Natural killer cell (primary cell): ENCODE results near the gene CAMK2D. TPM values are rescaled to one million over a fixed set of nuclear protein-coding genes. Genes with fewer than 3 reads are reported as not detected.

ENCODE experiments used
- ATAC-seq, 3 donors: fragments of 150-1000 bp in 2 of 3; fragments of 200-7000 bp in 1 of 3; cut with Tn5 transposase; 1 replicate in 1 of 3; 2 replicates in 2 of 3; pipeline ENCODE4 v1.10.0; 2021; ENCODE audit warnings: mild to moderate bottlenecking in 2 of 3, moderate library complexity in 2 of 3
- DNase-seq, 2 donors: peaks; one replicate each; pipeline versions ENCODE4 v3.0.0 to v3.0.0-alpha.2; 2013 to 2021; ENCODE audit warnings: mixed read lengths in 1 of 2
- H3K27ac ChIP-seq: one replicate; pipeline ENCODE4 v1.5.1; 2013; ENCODE audit warnings: mild to moderate bottlenecking, low read length
- H3K27me3 ChIP-seq: one replicate; pipeline ENCODE4 v1.6.1; 2013; ENCODE audit warnings: low read length; ENCODE audit not compliant: control insufficient read depth, insufficient read depth
- H3K36me3 ChIP-seq: one replicate; pipeline ENCODE4 v1.6.1; 2013; ENCODE audit warnings: low read length; ENCODE audit not compliant: control insufficient read depth, insufficient read depth
- H3K4me1 ChIP-seq: one replicate; pipeline ENCODE4 v1.6.1; 2013; ENCODE audit warnings: low read length; ENCODE audit not compliant: control insufficient read depth, insufficient read depth
- H3K4me3 ChIP-seq: one replicate; pipeline ENCODE4 v1.5.1; 2013; ENCODE audit warnings: low read length
- H3K9me3 ChIP-seq: one replicate; pipeline ENCODE4 v1.6.1; 2013; ENCODE audit warnings: low read length; ENCODE audit not compliant: control insufficient read depth, insufficient read depth
- H3K27ac Mint-ChIP-seq, 2 donors: one replicate each; pipeline ENCODE4 v1.8.0; 2022; ENCODE audit warnings: mild to moderate bottlenecking in 2 of 2, mixed read lengths in 2 of 2, moderate library complexity in 1 of 2
- H3K27me3 Mint-ChIP-seq, 2 donors: one replicate each; pipeline ENCODE4 v1.8.0; 2022; ENCODE audit warnings: low read depth in 2 of 2, mixed read lengths in 2 of 2
- H3K36me3 Mint-ChIP-seq: one replicate; pipeline ENCODE4 v1.8.0; 2022; ENCODE audit warnings: mixed read lengths
- H3K4me1 Mint-ChIP-seq, 2 donors: one replicate each; pipeline ENCODE4 v1.8.0; 2022; ENCODE audit warnings: mixed read lengths in 2 of 2
- H3K4me3 Mint-ChIP-seq: one replicate; pipeline ENCODE4 v1.8.0; 2022; ENCODE audit warnings: mild to moderate bottlenecking, moderate library complexity, mixed read lengths
- H3K9me3 Mint-ChIP-seq, 2 donors: one replicate each; pipeline ENCODE4 v1.8.0; 2022; ENCODE audit warnings: mixed read lengths in 2 of 2
- WGBS: methylation state at CpG from one replicate; pipeline ENCODE4 v1.1.7; 2013; ENCODE audit warnings: missing lambda C conversion rate; ENCODE audit not compliant: insufficient coverage; 5-methylcytosine and 5-hydroxymethylcytosine counted together
- intact Hi-C: fragments of 100-400 bp; cut with micrococcal nuclease; formaldehyde crosslinking; loops from one replicate; pipeline ENCODE4 v1.14.2; 2022
- total RNA-seq, 4 donors: library from RNA; stranded (reverse); fragments of 120-200 nt in 1 of 4; gene quantifications; one replicate each; pipeline versions ENCODE4 v1.2.3 to v1.2.4, GENCODE V29; 2013 to 2022
- TF ChIP-seq, protein P1 (sequence below): fragments of 200-600 bp; IDR thresholded peaks from one replicate; pipeline ENCODE4 v1.8.0; 2022; ENCODE audit warnings: antibody characterized with exemption

The CAMK2D gene
- total RNA-seq, 3 donors from 2014 or later (not counting 1 experiment from before 2014, with no cell fraction given) = 31.6 to 40.1 (median 34.5) TPM

DNA sequence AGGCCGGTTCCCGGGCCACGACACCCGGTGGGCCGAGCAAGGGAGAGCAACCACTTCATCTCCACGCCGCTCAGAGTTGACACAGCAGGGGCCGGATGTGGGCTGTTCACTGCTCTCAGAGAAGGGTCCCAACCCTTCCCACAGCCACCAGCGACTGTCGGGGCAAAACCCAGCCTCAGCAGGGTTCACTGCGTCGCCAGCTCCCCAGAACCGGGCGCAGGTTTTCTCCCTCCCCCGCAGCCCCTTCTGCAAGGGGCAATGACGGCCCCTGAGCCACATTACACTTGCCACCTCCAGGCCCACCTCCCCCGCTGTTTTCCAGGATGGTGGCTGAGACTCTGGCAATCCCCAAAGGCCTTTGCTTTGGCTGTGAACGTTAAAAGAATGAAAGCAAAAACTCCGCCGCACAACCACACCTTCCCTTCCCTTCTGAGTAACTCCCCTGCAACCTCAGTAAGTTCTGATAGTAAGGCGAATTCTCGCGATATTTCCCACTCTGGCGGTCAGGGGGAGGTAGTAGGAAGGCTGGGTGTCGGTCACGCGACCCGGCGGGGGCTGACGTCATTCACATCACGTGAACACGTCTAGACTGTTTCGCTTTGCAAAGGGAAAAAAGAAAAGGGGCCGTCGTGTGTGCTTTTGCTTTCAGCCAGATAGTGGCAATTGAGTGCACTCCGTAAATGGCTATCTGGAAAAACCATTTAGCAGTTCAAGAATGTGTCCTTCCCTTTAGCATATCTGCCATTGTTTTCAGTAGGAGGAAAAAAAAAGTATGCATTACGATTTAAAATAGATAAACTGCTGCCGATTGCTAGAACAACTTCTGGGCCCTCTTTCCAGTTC lies 869 bp upstream of the CAMK2D start:
- DNase-seq (peak; percentile 98 to 100), ATAC-seq (peak; percentile 69 to 83 (median 75))
- intact Hi-C loops = loop anchor here (1.0 to 5.0 kb wide), 6 partner anchors 70 to 245 kb away; no protein-coding TSS in a partner anchor
- under 1% methylated on average over 36 of the region's 38 CpGs for WGBS
- peaks cover 39 to 41% of the 10 kb centered on the region in 2 donors for H3K4me1 Mint-ChIP-seq
- H3K36me3 ChIP-seq = peaks cover 6% of the 10 kb centered on the region
- peak overlapping the region; percentile 76 for H3K4me3 ChIP-seq
- H3K4me3 Mint-ChIP-seq = peak overlapping the region; percentile 95
- no peaks in the 10 kb centered on the region for H3K36me3 Mint-ChIP-seq
- peaks cover 10% of the 10 kb centered on the region for H3K4me1 ChIP-seq
- TF ChIP-seq, protein P1, sequence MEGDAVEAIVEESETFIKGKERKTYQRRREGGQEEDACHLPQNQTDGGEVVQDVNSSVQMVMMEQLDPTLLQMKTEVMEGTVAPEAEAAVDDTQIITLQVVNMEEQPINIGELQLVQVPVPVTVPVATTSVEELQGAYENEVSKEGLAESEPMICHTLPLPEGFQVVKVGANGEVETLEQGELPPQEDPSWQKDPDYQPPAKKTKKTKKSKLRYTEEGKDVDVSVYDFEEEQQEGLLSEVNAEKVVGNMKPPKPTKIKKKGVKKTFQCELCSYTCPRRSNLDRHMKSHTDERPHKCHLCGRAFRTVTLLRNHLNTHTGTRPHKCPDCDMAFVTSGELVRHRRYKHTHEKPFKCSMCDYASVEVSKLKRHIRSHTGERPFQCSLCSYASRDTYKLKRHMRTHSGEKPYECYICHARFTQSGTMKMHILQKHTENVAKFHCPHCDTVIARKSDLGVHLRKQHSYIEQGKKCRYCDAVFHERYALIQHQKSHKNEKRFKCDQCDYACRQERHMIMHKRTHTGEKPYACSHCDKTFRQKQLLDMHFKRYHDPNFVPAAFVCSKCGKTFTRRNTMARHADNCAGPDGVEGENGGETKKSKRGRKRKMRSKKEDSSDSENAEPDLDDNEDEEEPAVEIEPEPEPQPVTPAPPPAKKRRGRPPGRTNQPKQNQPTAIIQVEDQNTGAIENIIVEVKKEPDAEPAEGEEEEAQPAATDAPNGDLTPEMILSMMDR = no peak
- no peaks in the 10 kb centered on the region for H3K9me3 ChIP-seq
- no peaks in the 10 kb centered on the region for H3K27me3 ChIP-seq
- peaks cover 0 to 2% of the 10 kb centered on the region in 2 donors for H3K27me3 Mint-ChIP-seq
- H3K27ac ChIP-seq = peak overlapping the region; percentile 98
- H3K9me3 Mint-ChIP-seq = no peaks in the 10 kb centered on the region
- H3K27ac Mint-ChIP-seq = peak overlapping the region; percentile 94 to 99

DNA sequence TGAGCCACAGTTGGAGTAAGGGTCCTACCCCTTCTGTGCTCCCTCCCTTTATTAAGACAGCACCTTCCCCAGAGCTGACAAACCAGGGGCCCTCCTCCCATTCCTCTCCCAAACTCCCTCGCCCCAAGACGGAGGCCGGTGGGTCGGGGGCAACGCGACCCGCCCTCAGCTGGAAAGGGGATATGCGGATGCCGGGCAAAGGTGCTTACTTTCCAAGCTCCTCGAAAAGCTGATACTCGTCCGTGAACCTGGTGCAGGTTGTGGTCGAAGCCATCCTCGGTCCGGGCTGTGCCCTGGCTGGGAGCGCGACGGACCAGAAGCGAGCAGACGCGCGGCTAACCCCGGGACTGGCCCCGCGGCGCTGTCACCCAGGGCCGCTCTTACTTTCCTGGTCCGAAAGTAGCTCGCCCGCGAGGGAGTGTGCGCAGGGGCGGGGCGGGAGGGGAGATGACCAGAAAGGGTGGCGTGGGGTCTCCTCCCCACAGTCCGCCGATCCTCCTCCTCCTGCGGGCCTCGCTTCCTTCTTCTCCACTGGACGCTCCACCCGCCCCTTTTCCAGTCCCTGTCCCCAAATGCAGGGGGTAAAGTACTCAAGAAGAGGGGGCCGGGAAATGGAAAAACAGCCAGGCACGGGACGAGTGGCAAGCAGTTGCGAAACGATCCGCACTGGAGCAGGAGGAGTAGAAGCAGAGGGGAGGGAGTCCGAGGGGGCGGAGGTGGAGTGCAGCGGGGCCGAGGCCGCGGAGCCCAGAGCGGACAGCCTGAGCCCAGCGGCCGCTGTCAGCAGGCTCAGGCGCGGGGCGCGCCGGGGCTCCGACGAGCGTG lies 531 bp downstream of the CAMK2D start:
- H3K9me3 ChIP-seq = no peaks in the 10 kb centered on the region
- peaks cover 42 to 50% of the 10 kb centered on the region in 2 donors for H3K4me1 Mint-ChIP-seq
- TF ChIP-seq, protein P1 = no peak
- H3K27me3 ChIP-seq = no peaks in the 10 kb centered on the region
- peaks cover 10% of the 10 kb centered on the region for H3K4me1 ChIP-seq
- no peaks in the 10 kb centered on the region for H3K36me3 Mint-ChIP-seq
- peaks cover 7% of the 10 kb centered on the region for H3K36me3 ChIP-seq
- under 1% methylated on average over 62 of the region's 64 CpGs for WGBS
- peak overlapping the region; percentile 97 for H3K4me3 Mint-ChIP-seq
- DNase-seq (peak in 1 of 2 donors; percentile 61), ATAC-seq (peak in 2 of 3 donors; percentile 15 to 21)
- peaks cover 0 to 2% of the 10 kb centered on the region in 2 donors for H3K27me3 Mint-ChIP-seq
- intact Hi-C loops = loop anchor here (2.0 to 5.0 kb wide), 4 partner anchors 16 to 246 kb away; no protein-coding TSS in a partner anchor
- H3K9me3 Mint-ChIP-seq = no peaks in the 10 kb centered on the region
- H3K27ac Mint-ChIP-seq = peak overlapping the region; percentile 94 to 99
- H3K4me3 ChIP-seq = peak overlapping the region; percentile 76
- H3K27ac ChIP-seq = peak overlapping the region; percentile 98

DNA sequence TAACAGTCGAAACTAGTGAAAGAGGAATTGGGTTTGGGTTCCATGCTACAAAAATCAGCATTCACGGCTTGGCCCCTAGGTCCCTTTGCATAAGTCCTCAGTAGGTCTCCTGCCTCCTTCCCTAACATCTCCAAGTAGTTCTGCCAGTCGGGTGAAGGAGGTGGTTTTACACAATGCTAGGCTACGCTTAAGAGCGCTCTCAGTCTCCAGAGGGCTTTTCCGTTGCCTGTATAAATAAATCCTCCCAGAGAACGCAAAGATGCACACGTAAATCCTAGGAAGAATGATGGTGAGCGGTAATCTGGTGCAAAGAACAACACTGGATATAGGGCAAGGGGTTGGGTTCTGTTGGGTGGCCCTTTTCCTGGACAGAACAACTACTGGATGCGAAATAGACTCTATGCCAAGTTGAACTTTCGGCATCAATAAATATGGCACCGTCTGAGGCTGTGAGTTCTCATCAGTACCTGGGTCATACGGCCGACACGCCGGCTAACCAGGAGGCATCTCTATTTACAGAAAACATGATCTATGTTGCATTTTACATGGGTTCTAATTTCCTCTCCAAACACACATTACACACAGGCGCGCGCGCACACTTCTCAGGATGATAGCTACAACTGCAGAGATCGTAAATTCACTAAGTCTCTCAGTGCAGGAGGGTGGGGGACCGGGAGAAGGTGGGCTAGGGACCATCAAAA lies 1.3 kb downstream of the CAMK2D start:
- no peaks in the 10 kb centered on the region for H3K9me3 Mint-ChIP-seq
- intact Hi-C loops = loop anchor here (2.0 to 5.0 kb wide), 4 partner anchors 15 to 247 kb away; no protein-coding TSS in a partner anchor
- 1% methylated on average over 22 of the region's 22 CpGs for WGBS
- peak; percentile 25 to 62 for DNase-seq
- Histone ChIP-seq H3K4me3 (peak overlapping the region; percentile 76), H3K9me3 (no peaks in the 10 kb centered on the region), H3K27me3 (no peaks in the 10 kb centered on the region), H3K27ac (peak overlapping the region; percentile 98), H3K4me1 (peaks cover 10% of the 10 kb centered on the region), H3K36me3 (peaks cover 11% of the 10 kb centered on the region)
- TF ChIP-seq, protein P1 = no peak
- peak overlapping the region; percentile 94 to 99 for H3K27ac Mint-ChIP-seq
- no peaks in the 10 kb centered on the region for H3K27me3 Mint-ChIP-seq
- H3K4me3 Mint-ChIP-seq = peak overlapping the region; percentile 97
- no peak for ATAC-seq
- no peaks in the 10 kb centered on the region for H3K36me3 Mint-ChIP-seq
- peaks cover 50% of the 10 kb centered on the region in 2 donors for H3K4me1 Mint-ChIP-seq
